ENCODE measurements around the gene NKX1-1. TPM values are rescaled to one million over a fixed set of nuclear protein-coding genes. Genes with fewer than 3 reads are reported as not detected.
A peak's percentile ranks its signal among the peaks of the same experiment; 100 is the strongest.

The NKX1-1 gene
- total RNA-seq, 2 experiments from 2014 or later = not detected

GRCh38 chr4:1375761-1376322 is 30.4 kb downstream of the NKX1-1 start:
- Mint-ChIP-seq H3K36me3 (ENCODE audit: low read depth) (peaks cover 31% of the 10 kb centered on the region), H3K4me3 (no peak overlapping the region), H3K27me3 (no peaks in the 10 kb centered on the region), H3K27ac (no peak overlapping the region), H3K9me3 (no peaks in the 10 kb centered on the region), H3K4me1 (ENCODE audit: low read depth) (no peaks in the 10 kb centered on the region)
- no peak overlapping the region for H3K27ac ChIP-seq (ENCODE audit: low read depth in 1 of 2, low read length in 2 of 2)
- H3K27me3 ChIP-seq (ENCODE audit: control insufficient read depth in 1 of 2, insufficient read depth in 2 of 2, low read length in 2 of 2) = no peaks in the 10 kb centered on the region
- no peak for TF ChIP-seq CTCF (IDR thresholded peaks at IDR 0.05)
- intact Hi-C loops (cut with DNase I, micrococcal nuclease) = no loop called here
- DNase-seq (peak in 1 of 14 experiments; percentile 5), ATAC-seq (ENCODE audit: poor library complexity) (no peak)
- no peaks in the 10 kb centered on the region for H3K4me1 ChIP-seq (ENCODE audit: insufficient read depth, low read length)
- ChIA-PET POLR2A (no interaction called here), CTCF (no interaction called here)
- peaks cover 17% of the 10 kb centered on the region for H3K36me3 ChIP-seq (ENCODE audit: insufficient read depth, low read length)
- H3K9me3 ChIP-seq (ENCODE audit: control insufficient read depth in 1 of 2, insufficient read depth in 1 of 2, low read length in 2 of 2) = no peaks in the 10 kb centered on the region
- H3K4me3 ChIP-seq (ENCODE audit: low read length) = no peak overlapping the region

- H3K4me1 Mint-ChIP-seq (ENCODE audit: low read depth) = no peaks in the 10 kb centered on the region
- no peak overlapping the region for H3K4me3 Mint-ChIP-seq
- Histone ChIP-seq H3K9me3 (ENCODE audit: control insufficient read depth in 1 of 2, insufficient read depth in 1 of 2, low read length in 2 of 2) (no peaks in the 10 kb centered on the region), H3K4me1 (ENCODE audit: insufficient read depth, low read length) (no peaks in the 10 kb centered on the region), H3K36me3 (ENCODE audit: insufficient read depth, low read length) (peaks cover 21% of the 10 kb centered on the region), H3K27me3 (ENCODE audit: control insufficient read depth in 1 of 2, insufficient read depth in 2 of 2, low read length in 2 of 2) (no peaks in the 10 kb centered on the region), H3K4me3 (ENCODE audit: low read length) (no peak overlapping the region), H3K27ac (ENCODE audit: low read depth in 1 of 2, low read length in 2 of 2) (no peak overlapping the region)
- H3K27me3 Mint-ChIP-seq = no peaks in the 10 kb centered on the region
- DNase-seq = peak in 1 of 14 experiments; percentile 4
- no peaks in the 10 kb centered on the region for H3K9me3 Mint-ChIP-seq
- ChIA-PET CTCF (no interaction called here), POLR2A (no interaction called here)
- TF ChIP-seq CTCF (IDR thresholded peaks at IDR 0.05) = no peak
- no peak overlapping the region for H3K27ac Mint-ChIP-seq
- H3K36me3 Mint-ChIP-seq (ENCODE audit: low read depth) = peaks cover 32% of the 10 kb centered on the region
- no peak for ATAC-seq (ENCODE audit: poor library complexity)
- intact Hi-C loops (cut with DNase I, micrococcal nuclease) = no loop called here
Measured at GRCh38 chr4:1375051-1375721, 31.1 kb downstream of the NKX1-1 start.

- no peaks in the 10 kb centered on the region for H3K4me1 Mint-ChIP-seq (ENCODE audit: low read depth)
- no peaks in the 10 kb centered on the region for H3K27me3 Mint-ChIP-seq
- Histone ChIP-seq H3K4me1 (ENCODE audit: insufficient read depth, low read length) (no peaks in the 10 kb centered on the region), H3K9me3 (ENCODE audit: control insufficient read depth in 1 of 2, insufficient read depth in 1 of 2, low read length in 2 of 2) (no peaks in the 10 kb centered on the region), H3K36me3 (ENCODE audit: insufficient read depth, low read length) (peaks cover 24% of the 10 kb centered on the region), H3K4me3 (ENCODE audit: low read length) (no peak overlapping the region), H3K27ac (ENCODE audit: low read depth in 1 of 2, low read length in 2 of 2) (no peak overlapping the region), H3K27me3 (ENCODE audit: control insufficient read depth in 1 of 2, insufficient read depth in 2 of 2, low read length in 2 of 2) (no peaks in the 10 kb centered on the region)
- no peaks in the 10 kb centered on the region for H3K9me3 Mint-ChIP-seq
- no peak for DNase-seq
- no peak for TF ChIP-seq CTCF (IDR thresholded peaks at IDR 0.05)
- no peak overlapping the region for H3K27ac Mint-ChIP-seq
- ChIA-PET CTCF (no interaction called here), POLR2A (no interaction called here)
- ATAC-seq (ENCODE audit: poor library complexity) = no peak
- no peak overlapping the region for H3K4me3 Mint-ChIP-seq
- intact Hi-C loops (cut with DNase I, micrococcal nuclease) = no loop called here
- H3K36me3 Mint-ChIP-seq (ENCODE audit: low read depth) = peaks cover 36% of the 10 kb centered on the region
Measured at GRCh38 chr4:1374706-1375045, 31.6 kb downstream of the NKX1-1 start.

Measured in CD4-positive, alpha-beta T cell (primary cell).